NCI-H510A treated with DMSO at 0.1 percent for 48 hours (cell line): Measurements from ENCODE around the gene NLN.
A peak's percentile ranks its signal among the peaks of the same experiment; 100 is the strongest.
"Not testable (repeated sequence)": the region's sequence is repeated elsewhere in the genome, so short reads cannot be mapped to it uniquely, and the experiment has no call there.

Source experiments
- DNase-seq: peaks from one replicate; lab custom pipeline; 2025; lab: John Stamatoyannopoulos, UW

The NLN gene

GRCh38 chr5:65732046-65732445, 10.0 kb downstream of the NLN start:
- DNase-seq = not testable (repeated sequence)

DNA sequence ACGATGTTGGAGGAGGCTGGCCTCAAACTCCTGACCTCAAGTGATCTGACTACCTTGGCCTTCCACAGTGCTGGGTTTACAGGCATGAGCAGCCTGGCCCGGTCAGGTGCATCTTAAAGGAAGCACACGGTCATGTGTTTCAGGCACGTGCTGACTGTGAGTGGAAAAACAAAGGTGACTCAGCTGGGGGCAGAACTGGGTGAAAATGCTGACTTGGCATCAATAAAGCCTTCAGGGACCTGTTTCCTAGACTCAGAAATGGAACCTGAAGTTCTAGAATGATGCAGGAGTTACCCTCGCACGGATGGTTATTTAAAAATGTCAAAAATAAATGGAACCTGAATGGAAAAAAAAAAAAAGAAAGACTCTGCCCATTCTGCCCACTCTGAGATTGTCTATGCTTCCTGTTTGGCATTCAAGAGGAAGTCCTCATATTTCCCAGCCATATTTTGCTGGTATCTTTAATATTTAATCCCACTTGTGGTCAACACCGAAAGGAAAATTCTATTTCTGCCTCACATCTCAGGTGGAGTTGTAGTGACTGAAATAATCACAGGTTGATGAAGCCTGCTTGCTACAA, 12.3 kb downstream of the NLN start:
- DNase-seq = not testable (repeated sequence)

DNA sequence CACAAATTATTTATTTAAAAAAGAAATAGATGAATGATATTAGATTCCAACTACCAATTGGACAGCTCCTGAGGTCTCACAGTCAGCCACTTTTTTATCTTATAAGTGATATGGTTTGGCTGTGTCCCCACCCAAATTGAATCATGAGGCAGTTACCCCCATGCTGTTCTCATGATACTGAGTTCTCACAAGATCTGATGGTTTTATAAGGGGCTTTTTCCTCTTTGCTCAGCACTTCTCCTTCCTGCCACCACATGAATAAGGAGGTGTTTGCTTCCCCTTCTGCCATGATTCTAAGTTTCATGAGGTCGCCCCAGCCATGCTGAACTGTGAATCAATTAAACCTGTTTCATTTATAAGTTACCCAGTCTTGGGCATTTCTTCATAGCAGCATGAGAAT, 12.9 kb downstream of the NLN start:
- DNase-seq = no peak

- no peak for DNase-seq
These were observed 14.0 kb downstream of the NLN start for GRCh38 chr5:65736011-65736410.

GRCh38 chr5:65737842-65738241, 15.8 kb downstream of the NLN start:
- DNase-seq = no peak

DNA sequence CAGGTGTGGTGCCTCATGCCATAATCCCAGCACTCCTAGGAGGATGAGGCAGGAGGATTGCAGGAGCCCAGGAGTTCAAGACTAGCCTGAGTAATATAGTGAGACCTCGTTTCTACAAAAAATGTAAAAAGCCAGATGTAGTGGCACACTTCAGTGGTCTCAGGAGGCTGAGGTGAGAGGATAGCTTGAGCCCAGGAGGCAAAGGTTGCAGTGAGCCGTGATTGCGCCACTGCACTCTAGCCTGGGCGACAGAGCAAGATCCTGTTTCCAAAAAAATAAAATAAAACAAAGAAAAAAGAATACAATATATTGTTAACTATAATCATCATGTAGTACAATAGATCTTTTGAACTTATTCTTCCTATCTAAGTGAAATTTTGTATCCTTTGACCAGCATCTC, 16.3 kb downstream of the NLN start:
- DNase-seq = no peak

DNA sequence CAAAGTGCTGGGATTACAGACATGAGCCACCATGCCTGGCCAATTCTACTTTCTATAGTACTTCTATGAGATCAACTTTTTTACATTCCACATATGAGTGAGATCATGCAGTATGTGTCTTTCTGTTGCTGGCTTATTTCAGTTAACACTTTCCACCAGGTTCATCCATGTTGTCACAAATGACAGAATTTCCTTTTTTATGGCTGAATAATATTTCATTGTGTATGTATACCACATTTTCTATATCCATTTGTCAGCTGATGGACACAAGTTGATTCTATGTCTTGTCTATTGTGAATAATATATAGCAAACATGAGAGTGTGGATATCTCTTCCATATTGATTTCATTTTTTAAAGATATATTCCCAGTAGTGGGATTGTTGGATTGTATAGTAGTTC, 17.2 kb downstream of the NLN start:
- DNase-seq = no peak

DNA sequence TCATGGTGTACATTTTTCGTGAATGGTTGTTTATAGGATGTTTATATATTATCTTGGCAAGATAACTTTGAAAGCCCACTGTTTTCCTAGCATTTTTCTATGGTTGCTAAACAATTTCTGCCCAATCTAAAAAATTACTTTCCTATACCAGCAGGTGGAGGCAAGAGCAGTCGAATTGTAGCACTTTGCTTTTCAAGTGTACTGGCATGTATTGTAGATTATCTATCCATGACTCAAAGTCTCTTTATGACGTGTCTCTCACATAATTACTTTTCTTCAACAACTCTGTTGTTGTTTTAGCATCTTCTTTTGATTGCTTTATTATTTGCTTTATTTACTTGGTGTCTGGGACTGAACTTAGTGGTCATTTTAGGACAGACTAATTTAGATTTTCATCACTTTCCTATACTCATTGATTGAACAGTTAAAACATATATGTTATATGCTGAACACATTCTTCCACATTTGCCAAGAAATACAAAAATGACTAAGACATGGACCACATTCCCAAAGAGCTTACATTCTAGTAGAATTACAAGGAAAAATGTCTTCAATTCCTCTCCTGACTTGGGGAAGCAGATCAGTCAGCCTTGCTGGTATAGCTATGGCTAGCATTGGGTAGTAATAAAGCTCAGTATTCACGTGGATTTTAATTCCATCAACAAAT, 20.7 kb downstream of the NLN start:
- DNase-seq = peak; percentile 2

GRCh38 chr5:65749221-65749844, 27.3 kb downstream of the NLN start:
- no peak for DNase-seq

DNA sequence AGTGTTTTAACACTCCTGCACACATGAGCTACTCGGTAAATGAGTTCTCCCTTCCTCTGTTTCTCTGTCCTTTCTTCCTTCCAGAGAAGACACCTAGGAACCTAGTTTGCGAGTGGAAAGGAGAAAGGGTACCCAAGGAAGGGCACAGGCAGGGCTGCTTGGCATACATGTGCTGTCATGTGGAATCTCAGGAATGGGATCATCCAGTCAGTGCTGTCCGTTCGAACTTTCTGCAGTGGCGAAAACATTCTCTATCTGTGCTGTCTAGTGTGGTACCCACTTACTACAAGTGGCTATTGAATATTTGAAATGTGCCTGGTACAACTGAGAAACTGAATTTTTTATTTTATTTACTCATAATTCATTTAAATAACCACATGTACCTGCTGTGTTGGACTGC, 28.0 kb downstream of the NLN start:
- DNase-seq = no peak

DNA sequence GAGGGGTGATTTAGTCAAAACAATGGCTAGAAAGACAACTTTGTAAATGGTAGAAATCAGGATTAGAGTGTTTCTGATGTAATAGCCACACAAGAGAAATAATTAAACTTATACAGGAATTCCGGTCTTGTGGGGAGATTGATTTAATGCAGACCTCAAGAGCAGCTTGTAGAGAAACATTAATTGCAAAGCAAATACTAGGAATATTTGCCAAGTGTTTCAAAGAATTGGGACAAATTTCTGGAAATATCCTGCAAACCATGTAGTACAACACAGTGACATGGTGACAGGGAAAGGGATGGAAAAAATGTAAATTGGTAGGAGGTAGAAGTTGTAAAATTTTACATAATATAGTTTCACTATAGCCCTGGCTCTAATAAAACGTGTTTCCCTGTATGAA, 28.9 kb downstream of the NLN start:
- no peak for DNase-seq

DNA sequence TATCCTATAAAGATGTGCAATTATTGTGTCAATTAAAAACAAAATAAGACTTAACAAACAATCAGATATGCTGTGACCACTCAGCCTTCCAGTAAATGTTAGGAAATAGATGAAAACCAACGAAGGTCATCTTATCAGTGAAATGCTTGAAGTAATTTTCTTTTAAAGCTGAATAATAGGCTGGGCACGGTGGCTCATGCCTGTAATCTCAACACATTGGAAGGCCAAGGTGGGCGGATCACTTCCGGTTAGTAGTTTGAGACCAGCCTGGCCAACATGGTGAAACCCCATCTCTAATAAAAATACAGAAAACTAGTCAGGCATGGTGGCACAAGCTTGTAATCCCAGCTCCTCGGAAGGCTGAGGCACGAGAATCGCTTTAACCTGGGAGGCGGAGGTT, 31.2 kb downstream of the NLN start:
- no peak for DNase-seq

DNA sequence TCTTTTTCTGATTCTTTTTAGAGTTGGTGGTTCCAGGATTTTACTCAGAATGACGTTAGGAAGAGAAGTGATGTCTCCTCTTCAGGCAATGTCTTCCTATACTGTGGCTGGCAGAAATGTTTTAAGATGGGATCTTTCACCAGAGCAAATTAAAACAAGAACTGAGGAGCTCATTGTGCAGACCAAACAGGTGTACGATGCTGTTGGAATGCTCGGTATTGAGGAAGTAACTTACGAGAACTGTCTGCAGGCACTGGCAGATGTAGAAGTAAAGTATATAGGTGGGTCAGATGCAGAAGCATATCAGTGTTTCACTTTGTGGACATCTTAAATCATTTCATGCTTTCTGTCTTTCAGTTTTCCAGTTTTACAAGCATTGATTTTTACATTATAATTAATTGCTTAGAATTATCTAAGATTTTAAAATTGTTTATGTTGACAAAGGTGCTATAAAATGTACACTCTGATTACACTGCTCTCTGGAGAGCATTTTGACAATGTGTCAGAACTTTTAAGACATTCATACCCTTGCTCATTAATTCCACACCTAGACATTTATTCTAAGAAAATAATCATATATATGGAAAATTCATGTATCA, 36.6 kb downstream of the NLN start:
- no peak for DNase-seq

DNA sequence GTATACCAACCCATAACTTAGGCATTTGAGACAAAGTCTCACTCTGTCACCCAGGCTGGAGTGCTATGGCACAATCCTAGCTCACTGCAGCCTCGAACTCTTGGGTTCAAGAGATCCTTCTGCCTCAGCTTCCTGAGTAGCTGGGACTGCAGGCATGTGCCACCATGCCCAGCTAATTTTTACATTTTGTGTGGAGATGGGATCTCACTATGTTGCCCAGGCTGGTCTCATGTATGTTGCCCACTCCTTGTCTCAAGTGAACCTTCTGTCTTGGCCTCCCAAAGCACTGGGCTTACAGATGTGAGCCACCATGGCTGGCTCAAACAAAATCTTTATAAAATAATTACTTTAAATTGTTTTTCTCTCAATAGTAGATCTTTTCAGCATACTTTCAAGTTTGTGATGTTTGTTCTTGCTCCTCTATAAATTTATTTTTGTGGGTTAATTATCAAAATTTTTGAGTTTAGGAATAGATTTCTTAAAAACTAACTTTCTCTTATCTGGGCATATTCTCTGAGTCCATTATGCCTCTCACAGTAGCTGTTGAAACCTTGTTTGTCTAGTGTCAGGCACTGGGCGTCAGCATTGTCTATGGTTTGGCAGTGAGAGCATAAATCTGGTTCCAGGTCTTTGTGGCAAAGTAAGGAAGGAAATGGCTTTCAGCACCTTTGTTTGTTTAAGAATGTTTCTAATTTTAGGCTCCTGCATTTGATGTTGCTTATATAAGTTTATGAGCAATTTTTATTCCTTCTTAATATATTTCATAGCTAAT, 38.7 kb downstream of the NLN start:
- DNase-seq = no peak

DNA sequence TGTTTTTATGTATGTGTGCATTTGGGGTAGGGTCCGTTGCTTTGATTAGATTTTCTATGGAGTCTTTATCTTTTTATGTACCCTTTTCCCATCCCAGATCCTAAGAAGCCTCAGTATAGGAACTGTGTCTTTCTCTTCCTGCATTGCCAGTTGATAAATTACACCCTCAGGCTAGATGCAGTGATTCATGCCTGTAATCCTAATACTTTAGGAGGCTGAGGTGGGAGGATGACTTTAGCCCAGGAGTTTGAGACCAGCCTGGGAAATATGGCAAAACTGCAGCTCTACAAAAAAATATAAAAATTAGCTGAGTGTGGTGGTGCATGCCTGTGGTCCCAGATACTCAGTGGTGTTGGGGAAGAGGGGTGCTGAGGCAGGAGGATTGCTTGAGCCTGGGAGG, 40.2 kb downstream of the NLN start:
- no peak for DNase-seq

- no peak for DNase-seq
These were observed 43.6 kb downstream of the NLN start for GRCh38 chr5:65765582-65765981.

GRCh38 chr5:65766175-65766574, 44.2 kb downstream of the NLN start:
- DNase-seq = no peak

- no peak for DNase-seq
These were observed 44.8 kb downstream of the NLN start for GRCh38 chr5:65766781-65767180.

DNA sequence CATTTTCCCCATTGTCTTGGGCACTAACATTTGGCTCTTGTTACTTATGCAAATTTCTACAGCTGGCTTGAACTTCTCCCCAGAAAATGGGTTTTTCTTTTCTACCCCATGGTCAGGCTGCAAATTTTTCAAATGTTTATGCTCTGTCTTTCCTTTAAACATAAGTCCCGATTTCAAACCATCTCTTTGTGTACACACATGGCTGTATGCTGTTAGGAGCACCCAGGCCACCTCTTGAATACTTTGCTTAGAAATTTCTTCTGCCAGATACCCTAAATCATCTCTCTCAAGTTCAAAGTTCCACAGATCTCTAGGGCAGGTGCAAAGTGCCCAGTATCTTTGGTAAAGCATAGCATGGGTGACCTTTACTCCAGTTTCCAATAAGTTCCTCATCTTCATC, 45.6 kb downstream of the NLN start:
- DNase-seq = no peak

DNA sequence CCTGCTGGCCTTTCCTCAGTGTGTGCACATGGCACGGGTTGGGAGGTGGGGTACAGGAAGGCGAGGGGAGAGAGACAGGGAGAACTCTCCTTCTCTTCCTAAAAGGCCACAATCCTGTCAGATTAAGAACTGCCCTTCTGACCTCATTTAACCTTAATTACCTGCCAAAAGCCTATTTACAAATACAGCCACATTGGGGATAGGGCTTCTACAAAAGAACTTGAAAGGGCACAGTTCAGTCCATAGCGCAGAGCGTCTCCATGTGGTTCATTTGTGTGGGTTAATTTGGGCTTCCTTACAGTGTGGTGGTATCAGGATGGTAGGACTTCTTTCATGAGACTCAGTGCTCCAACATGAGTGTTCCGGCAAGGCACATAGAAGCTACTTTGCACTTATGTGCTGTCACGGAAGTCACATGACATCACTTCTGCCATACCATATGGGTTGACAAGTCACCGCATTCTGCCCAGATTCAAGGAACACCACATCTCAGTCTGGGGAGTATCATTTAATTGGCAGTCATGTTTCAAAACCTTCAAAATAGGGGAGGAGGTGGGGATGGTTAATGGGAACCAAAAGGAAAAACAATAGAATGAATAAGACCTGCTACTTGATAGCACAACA, 46.8 kb downstream of the NLN start:
- DNase-seq = no peak

DNA sequence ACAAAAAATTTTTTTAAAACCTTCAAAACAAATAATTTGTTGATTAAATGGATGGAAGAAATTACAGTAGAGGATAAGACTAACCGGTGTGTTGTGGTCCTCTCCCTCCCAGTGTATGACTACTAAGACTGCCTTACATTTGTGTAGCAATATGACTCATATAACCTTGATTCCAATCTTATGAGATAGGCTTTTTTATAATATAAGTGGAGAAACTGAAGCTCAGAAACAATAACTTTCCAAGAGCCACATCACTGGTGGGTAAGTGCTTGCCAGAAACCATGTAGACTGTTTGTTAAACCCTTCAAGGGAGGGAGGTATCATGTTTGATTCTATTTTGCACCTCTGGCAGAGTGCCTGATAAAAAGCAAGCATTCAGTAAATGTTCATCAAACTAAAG, 47.5 kb downstream of the NLN start:
- no peak for DNase-seq

- no peak for DNase-seq
These were observed 49.3 kb downstream of the NLN start for GRCh38 chr5:65771266-65771665.
